DOHH2 (cell line): ENCODE results near the gene APBA3.

Experiments used
- EZH2phosphoT487 ChIP-seq: fragments of 200-600 bp; sonication (generic); IDR thresholded peaks from 2 replicates; pipeline ENCODE4 v1.6.1; 2017; ENCODE audit warnings: borderline replicate concordance, mild to moderate bottlenecking, antibody characterized with exemption, low read length, moderate library complexity, mixed read lengths
- TF ChIP-seq, protein P1 (sequence below): fragments of 200-600 bp; sonication (generic); IDR thresholded peaks from one replicate; pipeline ENCODE4 v1.5.1; 2014; ENCODE audit warnings: antibody characterized with exemption, mild to moderate bottlenecking, low read depth, low read length; ENCODE audit not compliant: poor library complexity, severe bottlenecking

DNA sequence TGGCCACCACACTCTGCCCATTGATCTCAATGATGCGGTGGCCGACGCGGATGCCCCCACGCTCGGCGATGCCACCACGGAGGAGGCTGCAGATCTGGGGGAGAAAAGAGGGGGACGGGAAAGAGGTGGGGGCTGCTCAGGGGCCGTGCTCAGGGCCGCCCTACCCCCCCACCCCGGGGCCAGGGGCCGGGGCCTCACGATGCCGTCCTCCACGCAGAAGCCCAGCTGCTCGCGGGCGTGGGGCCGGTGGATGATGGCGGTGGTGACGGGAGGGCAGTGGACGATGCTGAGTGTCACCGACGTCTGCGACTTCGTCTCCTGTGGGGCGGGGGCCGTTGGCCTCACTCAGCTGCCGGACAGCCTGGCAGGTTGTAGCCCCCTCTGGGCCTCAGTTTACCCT, 10.3 kb downstream of the APBA3 start:
- TF ChIP-seq, protein P1, sequence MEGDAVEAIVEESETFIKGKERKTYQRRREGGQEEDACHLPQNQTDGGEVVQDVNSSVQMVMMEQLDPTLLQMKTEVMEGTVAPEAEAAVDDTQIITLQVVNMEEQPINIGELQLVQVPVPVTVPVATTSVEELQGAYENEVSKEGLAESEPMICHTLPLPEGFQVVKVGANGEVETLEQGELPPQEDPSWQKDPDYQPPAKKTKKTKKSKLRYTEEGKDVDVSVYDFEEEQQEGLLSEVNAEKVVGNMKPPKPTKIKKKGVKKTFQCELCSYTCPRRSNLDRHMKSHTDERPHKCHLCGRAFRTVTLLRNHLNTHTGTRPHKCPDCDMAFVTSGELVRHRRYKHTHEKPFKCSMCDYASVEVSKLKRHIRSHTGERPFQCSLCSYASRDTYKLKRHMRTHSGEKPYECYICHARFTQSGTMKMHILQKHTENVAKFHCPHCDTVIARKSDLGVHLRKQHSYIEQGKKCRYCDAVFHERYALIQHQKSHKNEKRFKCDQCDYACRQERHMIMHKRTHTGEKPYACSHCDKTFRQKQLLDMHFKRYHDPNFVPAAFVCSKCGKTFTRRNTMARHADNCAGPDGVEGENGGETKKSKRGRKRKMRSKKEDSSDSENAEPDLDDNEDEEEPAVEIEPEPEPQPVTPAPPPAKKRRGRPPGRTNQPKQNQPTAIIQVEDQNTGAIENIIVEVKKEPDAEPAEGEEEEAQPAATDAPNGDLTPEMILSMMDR, result no peak
- no peak for TF ChIP-seq EZH2phosphoT487
